Regular cardiac myocyte (primary cell): Measurements from ENCODE around the gene MARCHF9. TPM values are rescaled to one million over a fixed set of nuclear protein-coding genes. Genes with fewer than 3 reads are reported as not detected.

Experiments used
- total RNA-seq: library from RNA; depleted of rRNA; stranded (reverse); fragments of >200 nt; gene quantifications from 2 replicates; pipeline ENCODE4 v1.2.3, GENCODE V29; 2014

The MARCHF9 gene, protein sequence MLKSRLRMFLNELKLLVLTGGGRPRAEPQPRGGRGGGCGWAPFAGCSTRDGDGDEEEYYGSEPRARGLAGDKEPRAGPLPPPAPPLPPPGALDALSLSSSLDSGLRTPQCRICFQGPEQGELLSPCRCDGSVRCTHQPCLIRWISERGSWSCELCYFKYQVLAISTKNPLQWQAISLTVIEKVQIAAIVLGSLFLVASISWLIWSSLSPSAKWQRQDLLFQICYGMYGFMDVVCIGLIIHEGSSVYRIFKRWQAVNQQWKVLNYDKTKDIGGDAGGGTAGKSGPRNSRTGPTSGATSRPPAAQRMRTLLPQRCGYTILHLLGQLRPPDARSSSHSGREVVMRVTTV
- total RNA-seq: 0.77 and 3.1 TPM in 2 replicates

DNA sequence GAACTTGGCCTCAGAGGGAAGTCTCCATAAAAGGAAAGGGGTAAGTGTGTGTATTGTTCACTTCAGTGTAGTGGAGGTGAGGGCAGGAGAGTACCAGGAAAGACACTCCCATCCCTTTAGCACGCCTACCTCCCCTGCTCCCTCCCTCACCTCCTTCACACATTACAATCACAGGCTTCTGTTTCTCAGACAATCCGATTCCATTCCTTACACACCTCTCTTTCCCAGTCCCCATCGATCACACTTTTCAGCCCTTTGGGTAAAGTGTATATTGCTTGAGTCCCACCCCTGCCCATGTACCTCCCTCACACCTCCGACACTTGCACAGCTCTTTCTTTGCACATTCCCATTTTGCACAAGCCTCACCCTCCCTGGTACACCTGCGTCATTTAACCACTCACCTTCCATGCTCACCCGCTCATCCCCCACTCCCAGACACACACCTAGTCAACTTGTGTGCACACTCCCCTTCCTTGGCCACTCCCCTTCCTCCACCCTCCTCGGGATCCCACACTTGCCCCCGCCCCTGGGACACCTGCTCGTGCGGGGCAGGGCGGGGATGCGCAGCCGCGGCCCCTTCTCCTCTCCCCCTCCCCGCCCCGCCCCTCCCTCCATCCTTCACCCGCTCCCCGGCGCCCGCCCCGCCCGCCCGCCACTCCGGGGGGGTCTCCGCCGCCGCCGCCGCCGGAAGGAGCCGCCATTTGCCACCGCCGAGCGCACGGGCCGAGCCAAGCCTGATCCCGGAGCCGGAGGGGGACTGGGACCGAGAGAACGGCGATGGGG is at the start of gene MARCHF9:
TSS of gene MARCHF9 (plus strand) at position 693 of the 783 bp plus-strand sequence. CDS start 426 bp downstream, outside the sequence.

DNA sequence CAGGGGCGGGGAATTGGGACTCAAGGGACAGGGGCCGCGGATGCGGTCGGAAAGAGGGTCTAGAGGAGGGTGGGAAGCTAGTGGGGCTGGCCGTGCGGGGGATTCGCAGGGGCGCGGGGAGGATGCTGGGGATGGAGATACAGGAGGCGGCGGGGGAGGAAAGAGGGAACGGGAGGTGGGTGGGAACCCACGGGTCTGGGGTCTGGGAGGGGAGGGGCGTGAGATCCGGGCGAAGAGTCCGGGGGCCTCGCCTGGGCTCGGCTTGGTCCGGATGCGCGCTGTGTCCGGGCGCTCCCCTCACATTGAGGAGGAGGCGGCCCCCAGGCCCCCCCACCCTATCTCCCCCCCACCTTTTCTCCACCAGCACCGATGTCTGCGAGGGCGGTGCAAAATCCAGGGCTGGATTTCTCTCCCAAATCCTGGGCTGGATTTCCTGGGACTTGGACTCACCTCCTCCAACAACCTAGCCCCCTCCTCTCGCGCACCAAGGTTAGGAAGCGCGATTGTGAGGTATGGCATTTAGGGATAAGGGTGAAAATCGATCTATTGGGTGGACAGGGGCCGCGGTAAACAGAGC is 16.2 kb upstream of the MARCHF9 start, which contains the start of gene AGAP2:
TSS of gene AGAP2 (minus strand) at position 82 of the 577 bp plus-strand sequence. CDS start 496 bp downstream, outside the sequence.

DNA sequence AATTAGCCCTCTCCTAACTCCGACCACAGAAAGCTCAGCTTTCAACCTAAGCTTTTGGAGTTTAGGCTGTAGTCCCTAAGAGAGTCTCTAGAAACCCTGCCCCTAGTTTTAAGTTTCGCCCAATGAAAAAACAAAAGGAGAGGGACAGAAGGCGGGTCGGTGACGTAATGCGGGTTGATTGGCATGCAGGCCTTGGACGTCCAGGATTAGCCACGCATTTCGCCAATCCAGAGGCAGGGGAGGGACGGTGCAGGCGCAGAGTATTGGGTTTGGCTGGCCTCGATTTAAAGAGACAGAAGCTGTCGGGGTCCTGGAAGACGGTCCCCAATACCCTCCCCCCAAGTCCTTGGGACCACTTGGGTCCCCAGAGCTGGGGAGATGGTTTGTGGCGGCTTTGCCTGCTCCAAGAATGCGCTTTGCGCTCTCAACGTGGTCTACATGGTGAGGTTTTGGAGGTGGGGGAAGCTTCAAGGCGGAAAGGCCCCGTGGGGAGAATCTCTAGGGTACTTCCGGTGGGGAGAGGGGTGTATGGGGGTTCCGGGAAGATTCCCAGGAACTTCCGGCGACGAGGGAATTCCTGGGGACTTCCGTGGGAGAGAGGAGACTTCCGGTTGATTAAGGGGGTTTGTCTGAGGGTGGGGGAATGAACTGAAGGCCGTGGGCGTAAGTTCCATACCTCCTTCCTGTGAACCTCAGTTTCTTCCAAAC is 10.0 kb upstream of the MARCHF9 start, which contains the start of gene TSPAN31:
TSS of gene TSPAN31 (plus strand) at position 263 of the 708 bp plus-strand sequence. CDS start at position 379, 116 bp downstream.

DNA sequence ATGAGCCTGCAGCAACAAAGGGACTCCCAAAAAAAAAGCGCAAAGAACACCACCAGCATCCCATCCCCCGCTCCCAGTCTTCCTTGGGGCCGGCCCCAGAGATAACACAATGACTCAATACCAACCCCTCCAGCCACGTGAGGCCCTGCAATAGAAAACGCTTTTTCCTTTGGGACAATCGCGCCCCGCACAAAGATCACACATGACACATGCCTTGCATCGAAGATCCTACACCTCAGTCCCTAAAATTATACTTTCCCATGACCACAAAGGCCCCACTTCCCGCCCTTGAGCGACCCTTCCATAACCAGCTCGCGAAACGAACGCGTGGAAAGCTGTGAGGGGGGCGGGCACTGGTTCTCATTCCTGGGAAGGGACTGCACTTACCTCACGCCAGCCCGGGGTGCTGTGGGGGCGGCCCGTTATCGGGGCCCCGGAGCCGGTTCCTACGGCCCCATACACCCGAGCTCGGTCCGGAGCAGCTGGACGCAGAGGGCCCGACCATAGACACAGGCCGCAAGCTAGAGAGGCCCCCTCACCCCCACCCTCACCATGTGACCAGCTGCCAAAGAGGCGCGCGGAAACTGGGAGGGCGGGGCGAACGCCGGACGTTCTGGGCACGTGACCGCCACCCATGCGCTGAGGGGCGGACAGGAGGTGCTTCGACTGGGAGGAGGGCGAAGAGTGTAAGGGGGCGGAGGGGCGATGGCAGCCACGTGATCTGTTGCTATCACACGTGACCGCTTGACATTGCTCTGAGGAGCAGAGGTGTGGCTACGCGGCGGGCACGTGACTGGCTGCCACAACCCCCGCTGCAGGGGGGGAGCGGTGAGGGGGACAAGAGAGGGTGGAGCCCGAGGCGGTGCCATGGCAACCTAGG is 2.9 kb upstream of the MARCHF9 start, which contains the start of gene CDK4:
TSS of gene CDK4 (minus strand) at position 523 of the 880 bp plus-strand sequence. CDS start 593 bp downstream, outside the sequence.

DNA sequence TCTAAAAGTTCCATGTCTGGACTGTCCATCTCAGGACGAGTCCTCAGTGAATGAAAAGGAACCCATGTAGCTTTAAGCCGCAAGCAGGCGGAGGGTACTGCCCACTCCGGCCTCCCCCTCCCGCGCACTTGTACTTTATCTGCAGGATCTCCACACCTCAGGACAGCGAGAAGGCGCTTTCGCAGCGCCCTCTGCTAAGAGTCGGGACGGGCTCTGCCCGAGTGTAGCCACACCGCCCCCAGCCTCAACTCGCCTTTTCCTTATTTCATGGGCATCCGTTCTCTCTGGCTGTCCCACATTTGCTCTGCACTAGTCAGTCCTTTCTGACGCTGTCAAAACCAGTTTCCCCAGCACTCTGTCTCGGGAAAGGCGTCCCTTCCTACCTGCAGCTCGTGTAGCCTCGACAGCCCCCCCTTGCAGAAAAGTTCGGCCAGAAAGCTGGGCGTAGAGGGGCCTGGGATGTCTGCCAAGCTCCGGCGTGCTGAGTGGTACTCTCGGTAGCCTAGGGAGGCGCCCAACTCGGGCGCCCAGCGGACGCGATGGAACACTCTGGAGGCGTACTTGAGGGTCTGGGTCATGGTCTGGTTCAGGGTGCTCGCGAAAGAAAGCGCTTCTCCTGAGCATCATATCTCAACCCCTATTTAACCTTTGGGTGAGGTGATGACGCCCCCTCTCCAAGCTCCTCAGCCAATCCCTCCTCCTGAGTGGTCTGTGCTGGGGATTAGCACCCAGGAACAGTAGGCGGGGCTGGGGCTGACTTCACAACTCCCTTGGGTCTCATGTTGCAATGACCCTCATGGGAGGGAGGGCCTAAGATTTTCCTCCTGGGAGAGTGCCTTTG is 11.8 kb downstream of the MARCHF9 start, which contains the start of gene CYP27B1:
TSS of gene CYP27B1 (minus strand) at position 615 of the 841 bp plus-strand sequence. CDS start at position 578, 37 bp downstream.

DNA sequence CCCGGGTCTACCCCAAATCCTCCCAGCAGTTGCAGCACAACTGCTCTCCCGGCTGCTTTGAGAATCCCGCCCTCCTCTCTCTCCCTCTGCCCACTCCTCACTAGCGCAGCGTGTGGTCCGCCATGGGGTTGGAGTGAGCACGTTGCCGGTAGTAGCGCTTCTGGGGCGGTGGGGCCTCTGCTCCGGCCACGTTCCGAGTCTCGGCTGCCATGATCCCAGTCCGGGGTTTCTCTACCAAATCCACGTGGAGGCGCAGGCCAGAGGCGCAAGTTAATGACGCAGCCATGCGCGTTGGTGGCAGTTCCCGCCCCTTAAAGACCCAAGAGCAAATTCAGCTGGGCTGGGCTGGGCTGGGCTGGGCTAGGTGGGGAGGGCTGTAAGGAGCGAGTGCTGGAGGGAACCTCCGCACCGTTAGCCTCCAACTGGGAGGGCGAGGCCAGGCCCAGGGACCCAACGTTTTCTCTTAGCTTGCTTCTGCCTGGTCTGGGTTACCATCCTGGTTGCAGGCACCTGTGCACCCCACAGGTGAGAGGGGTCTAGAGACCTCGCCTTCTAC is 17.0 kb downstream of the MARCHF9 start, which contains the start of gene METTL1:
TSS of gene METTL1 (minus strand) at position 233 of the 556 bp plus-strand sequence. CDS start at position 211, 22 bp downstream.

DNA sequence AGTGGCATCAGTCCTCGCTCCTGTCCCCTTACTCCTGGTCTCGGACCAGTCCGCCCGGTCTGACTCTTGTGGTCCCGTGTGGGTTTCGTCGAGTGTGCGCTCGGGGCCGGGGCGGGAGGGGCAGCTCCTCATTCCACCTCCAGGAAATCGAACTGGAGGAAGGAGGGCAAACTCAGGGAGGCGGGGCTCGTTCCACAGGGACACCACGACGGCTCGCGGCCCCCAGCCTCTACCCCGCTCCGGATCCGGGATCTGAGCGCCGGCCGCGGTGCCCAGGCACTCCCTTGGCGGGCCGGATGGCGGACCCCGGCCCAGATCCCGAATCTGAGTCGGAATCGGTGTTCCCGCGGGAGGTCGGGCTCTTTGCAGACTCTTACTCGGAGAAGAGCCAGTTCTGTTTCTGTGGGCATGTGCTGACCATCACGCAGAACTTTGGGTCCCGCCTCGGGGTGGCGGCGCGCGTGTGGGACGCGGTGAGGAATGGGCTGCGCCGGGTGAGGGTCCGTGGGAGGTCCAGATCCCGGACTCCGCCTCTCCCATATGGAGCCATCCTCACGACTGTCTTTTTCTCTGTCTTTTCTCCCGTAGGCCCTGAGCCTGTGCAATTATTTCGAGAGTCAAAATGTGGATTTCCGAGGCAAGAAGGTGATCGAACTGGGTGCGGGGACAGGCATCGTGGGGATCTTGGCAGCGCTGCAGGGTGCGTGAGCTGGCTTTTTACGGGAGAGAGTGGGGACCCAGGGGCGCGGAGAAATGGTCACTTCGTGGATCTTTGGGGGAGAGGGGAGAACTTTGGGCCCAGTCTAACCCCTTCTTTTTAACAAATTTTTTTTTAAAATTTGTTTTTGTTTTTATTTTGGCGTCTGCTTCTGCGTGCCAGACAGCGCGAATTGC is 17.8 kb downstream of the MARCHF9 start, which contains the start of gene EEF1AKMT3:
TSS of gene EEF1AKMT3 (plus strand) at position 186 of the 894 bp plus-strand sequence. CDS start at position 297, 111 bp downstream.

DNA sequence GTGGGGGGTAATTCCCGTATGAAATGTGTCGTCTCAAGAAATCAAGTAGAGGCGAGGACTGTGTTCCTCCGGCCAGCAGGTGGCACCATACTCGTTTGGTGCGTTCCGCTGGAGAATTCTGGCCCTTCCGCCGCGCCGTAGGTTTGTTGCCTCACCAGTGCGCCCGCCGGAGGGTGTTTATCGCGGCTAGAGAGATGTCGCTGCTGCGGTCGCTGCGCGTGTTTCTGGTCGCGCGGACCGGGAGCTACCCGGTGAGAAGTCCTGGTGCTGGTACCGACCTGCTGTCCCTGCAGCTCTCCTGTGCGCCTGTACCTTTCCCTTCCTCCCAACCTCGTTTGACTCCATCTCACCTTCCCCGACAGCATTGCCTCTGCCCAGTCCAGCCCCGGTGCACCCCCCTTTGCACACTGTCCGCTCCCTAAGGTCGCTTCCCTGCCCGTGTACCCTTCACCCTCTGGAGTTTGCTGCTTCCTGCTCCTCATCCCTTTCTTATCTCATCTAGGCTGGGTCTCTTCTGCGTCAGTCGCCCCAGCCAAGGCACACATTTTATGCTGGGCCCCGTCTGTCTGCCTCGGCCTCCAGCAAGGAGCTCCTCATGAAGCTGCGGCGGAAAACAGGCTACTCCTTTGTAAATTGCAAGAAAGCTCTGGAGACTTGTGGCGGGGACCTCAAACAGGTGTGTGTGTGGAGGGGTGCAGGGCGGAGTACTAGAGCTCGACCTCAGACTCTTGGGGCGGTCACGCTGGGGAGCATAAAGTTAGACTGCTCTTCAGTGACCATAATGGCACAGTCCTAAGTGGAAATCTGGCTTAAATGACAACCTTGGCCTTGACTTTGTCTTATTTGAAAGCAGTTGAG is 27.9 kb downstream of the MARCHF9 start, which contains the start of gene TSFM:
TSS of gene TSFM (plus strand) at position 180 of the 858 bp plus-strand sequence. CDS start at position 195, 15 bp downstream.

Other genes starting within 250 kb of the MARCHF9 start
- 17.6 and 85.4 TPM in 2 replicates for gene DDIT3, start 234.6 kb upstream of the MARCHF9 start, total RNA-seq
- gene MBD6, start 232.3 kb upstream of the MARCHF9 start, total RNA-seq: 2.9 and 3.9 TPM in 2 replicates
- 79.5 and 89.1 TPM in 2 replicates for gene DCTN2, start 207.9 kb upstream of the MARCHF9 start, total RNA-seq
- 0.19 and 0.28 TPM in 2 replicates for gene KIF5A, start 205.1 kb upstream of the MARCHF9 start, total RNA-seq
- gene PIP4K2C, start 163.9 kb upstream of the MARCHF9 start, total RNA-seq: 18.2 and 19.2 TPM in 2 replicates
- gene DTX3, start 150.3 kb upstream of the MARCHF9 start, total RNA-seq: 5.4 and 14.7 TPM in 2 replicates
- 12.5 and 27.1 TPM in 2 replicates for gene ARHGEF25, start 143.7 kb upstream of the MARCHF9 start, total RNA-seq
- 1.9 and 2.8 TPM in 2 replicates for gene B4GALNT1, start 121.9 kb upstream of the MARCHF9 start, total RNA-seq
- 133 and 376 TPM in 2 replicates for gene OS9, start 61.0 kb upstream of the MARCHF9 start, total RNA-seq
- gene AGAP2, start 16.4 kb upstream of the MARCHF9 start, total RNA-seq: 0.19 and 0.28 TPM in 2 replicates
- 86.3 and 103 TPM in 2 replicates for gene TSPAN31, start 10.1 kb upstream of the MARCHF9 start, total RNA-seq
- 146 and 166 TPM in 2 replicates for gene CDK4, start 2.8 kb upstream of the MARCHF9 start, total RNA-seq
- 0.19 and 1.1 TPM in 2 replicates for gene CYP27B1, start 12.0 kb downstream of the MARCHF9 start, total RNA-seq
- gene METTL1, start 17.0 kb downstream of the MARCHF9 start, total RNA-seq: 5.9 and 15.7 TPM in 2 replicates
- 3.8 and 12.1 TPM in 2 replicates for gene EEF1AKMT3, start 17.5 kb downstream of the MARCHF9 start, total RNA-seq
- gene TSFM, start 27.7 kb downstream of the MARCHF9 start, total RNA-seq: 16.1 and 22.6 TPM in 2 replicates
- gene AVIL, start 63.6 kb downstream of the MARCHF9 start, total RNA-seq: 1.7 and 3.1 TPM in 2 replicates
- 38.9 and 51.4 TPM in 2 replicates for gene CTDSP2, start 91.6 kb downstream of the MARCHF9 start, total RNA-seq
- gene ATP23, start 186.5 kb downstream of the MARCHF9 start, total RNA-seq: 12.8 and 18.0 TPM in 2 replicates